WTC11 (cell line): ENCODE results near the gene RNF145. TPM values are rescaled to one million over a fixed set of nuclear protein-coding genes. Genes with fewer than 3 reads are reported as not detected.
"Not testable (repeated sequence)": the region's sequence is repeated elsewhere in the genome, so short reads cannot be mapped to it uniquely, and the experiment has no call there.

ENCODE experiments used
- ATAC-seq: fragments of 200-7000 bp; cut with Tn5 transposase; 2 replicates; pipeline ENCODE4 v1.10.0; 2021; ENCODE audit warnings: mild to moderate bottlenecking, moderate library complexity
- CTCF ChIA-PET: fragments of 300-600 bp; sonication (Branson Sonifier 250); formaldehyde crosslinking; loops from one replicate; lab custom pipeline; 2021; ENCODE audit warnings: antibody characterized with exemption; lab: Charles Lee
- POLR2A ChIA-PET: fragments of 350-600 bp; sonication (Branson Sonifier 250); formaldehyde crosslinking; loops from one replicate; lab custom pipeline; 2021; ENCODE audit warnings: antibody characterized with exemption; lab: Charles Lee
- DNase-seq: peaks from one replicate; pipeline ENCODE4 v3.0.0; 2021; ENCODE audit warnings: low spot score
- H3K27ac Mint-ChIP-seq: 2 replicates; pipeline ENCODE4 v1.8.0; 2021; ENCODE audit warnings: mixed read lengths
- H3K27me3 Mint-ChIP-seq: 2 replicates; pipeline ENCODE4 v1.8.0; 2021; ENCODE audit warnings: low read depth, mild to moderate bottlenecking, moderate library complexity, mixed read lengths
- H3K36me3 Mint-ChIP-seq: 2 replicates; pipeline ENCODE4 v1.8.0; 2021; ENCODE audit warnings: mixed read lengths
- H3K4me1 Mint-ChIP-seq: 2 replicates; pipeline ENCODE4 v1.8.0; 2022; ENCODE audit warnings: mixed read lengths
- H3K4me3 Mint-ChIP-seq: 2 replicates; pipeline ENCODE4 v1.8.0; 2021; ENCODE audit warnings: mild to moderate bottlenecking, moderate library complexity, mixed read lengths
- H3K9me3 Mint-ChIP-seq: 2 replicates; pipeline ENCODE4 v1.8.0; 2021; ENCODE audit warnings: mixed read lengths
- CDX4 ChIP-seq: fragments of 250-450 bp; sonication (Bioruptor Pico); IDR thresholded peaks from 2 replicates; pipeline ENCODE4 v1.9.0; 2021; ENCODE audit warnings: moderate library complexity, mild to moderate bottlenecking, inconsistent platforms, borderline replicate concordance
- CREB1 ChIP-seq: sonication (generic); formaldehyde crosslinking; IDR thresholded peaks from 2 replicates; pipeline ENCODE4 v1.8.0; 2023; ENCODE audit warnings: mild to moderate bottlenecking, missing genetic modification reagents
- EMX1 ChIP-seq: fragments of 250-450 bp; sonication (Bioruptor Pico); IDR thresholded peaks from 2 replicates; pipeline ENCODE4 v1.8.0; 2021; ENCODE audit warnings: mild to moderate bottlenecking
- ERG ChIP-seq: fragments of 250-450 bp; sonication (Bioruptor Pico); IDR thresholded peaks from 2 replicates; pipeline ENCODE4 v1.8.0; 2021; ENCODE audit warnings: mild to moderate bottlenecking
- ETV6 ChIP-seq: sonication (generic); formaldehyde crosslinking; IDR thresholded peaks from 2 replicates; pipeline ENCODE4 v1.8.1; 2022; ENCODE audit warnings: mild to moderate bottlenecking, missing genetic modification reagents
- FOXJ3 ChIP-seq: sonication (generic); formaldehyde crosslinking; IDR thresholded peaks from 2 replicates; pipeline ENCODE4 v1.9.0; 2021; ENCODE audit warnings: missing genetic modification reagents, mild to moderate bottlenecking, borderline replicate concordance
- FOXP1 ChIP-seq: sonication (generic); formaldehyde crosslinking; IDR thresholded peaks from 2 replicates; pipeline ENCODE4 v1.8.0; 2022; ENCODE audit warnings: missing genetic modification reagents, mild to moderate bottlenecking, moderate library complexity, borderline replicate concordance
- OVOL2 ChIP-seq: fragments of 250-450 bp; sonication (Bioruptor Pico); IDR thresholded peaks from 2 replicates; pipeline ENCODE4 v1.9.0; 2021; ENCODE audit warnings: mild to moderate bottlenecking, borderline replicate concordance
- SMAD3 ChIP-seq: sonication (generic); formaldehyde crosslinking; IDR thresholded peaks from 2 replicates; pipeline ENCODE4 v1.8.0; 2022; ENCODE audit warnings: missing genetic modification reagents, mild to moderate bottlenecking, borderline replicate concordance
- SMAD4 ChIP-seq: sonication (generic); formaldehyde crosslinking; IDR thresholded peaks from 2 replicates; pipeline ENCODE4 v1.8.0; 2022; ENCODE audit warnings: mild to moderate bottlenecking, missing genetic modification reagents
- ZNF138 ChIP-seq: sonication (generic); formaldehyde crosslinking; conservative IDR thresholded peaks from 2 replicates; pipeline ENCODE4 v1.8.1; 2022; ENCODE audit warnings: mild to moderate bottlenecking, moderate library complexity, missing genetic modification reagents
- ZNF232 ChIP-seq: sonication (generic); formaldehyde crosslinking; IDR thresholded peaks from 2 replicates; pipeline ENCODE4 v1.8.0; 2022; ENCODE audit warnings: mild to moderate bottlenecking, missing genetic modification reagents
- total RNA-seq: library from RNA; stranded (reverse); gene quantifications from 3 replicates; pipeline ENCODE4 v1.2.3, GENCODE V29; 2021
- TF ChIP-seq, protein P1 (sequence below): sonication (generic); formaldehyde crosslinking; IDR thresholded peaks from 2 replicates; pipeline ENCODE4 v1.8.0; 2023; ENCODE audit warnings: missing genetic modification reagents
- TF ChIP-seq, protein P2 (sequence below): sonication (generic); formaldehyde crosslinking; IDR thresholded peaks from 2 replicates; pipeline ENCODE4 v1.8.1; 2023; ENCODE audit warnings: mild to moderate bottlenecking, missing genetic modification reagents, moderate library complexity
- TF ChIP-seq, protein P3 (sequence below): fragments of 250-450 bp; sonication (Bioruptor Pico); conservative IDR thresholded peaks from 2 replicates; pipeline ENCODE4 v1.9.0; 2021; ENCODE audit warnings: mild to moderate bottlenecking
- TF ChIP-seq, protein P4 (sequence below): fragments of 250-450 bp; sonication (Bioruptor Pico); IDR thresholded peaks from 2 replicates; pipeline ENCODE4 v1.9.0; 2021; ENCODE audit warnings: mild to moderate bottlenecking, borderline replicate concordance

The RNF145 gene
- total RNA-seq, 1 experiment from 2014 or later, result 76.8 TPM

- H3K36me3 Mint-ChIP-seq, result peaks cover 28% of the 10 kb centered on the region
- TF ChIP-seq SMAD4 (CRISPR knock-in tag) (no peak), ERG (CRISPR knock-in tag) (no peak), OVOL2 (CRISPR knock-in tag) (no peak), ZNF138 (no peak), FOXJ3 (no peak), EMX1 (no peak), FOXP1 (no peak), ZNF232 (CRISPR knock-in tag) (no peak), CDX4 (CRISPR knock-in tag) (no peak), SMAD3 (CRISPR knock-in tag) (no peak), CREB1 (CRISPR knock-in tag) (no peak), ETV6 (CRISPR knock-in tag) (no peak)
- TF ChIP-seq, protein P1, sequence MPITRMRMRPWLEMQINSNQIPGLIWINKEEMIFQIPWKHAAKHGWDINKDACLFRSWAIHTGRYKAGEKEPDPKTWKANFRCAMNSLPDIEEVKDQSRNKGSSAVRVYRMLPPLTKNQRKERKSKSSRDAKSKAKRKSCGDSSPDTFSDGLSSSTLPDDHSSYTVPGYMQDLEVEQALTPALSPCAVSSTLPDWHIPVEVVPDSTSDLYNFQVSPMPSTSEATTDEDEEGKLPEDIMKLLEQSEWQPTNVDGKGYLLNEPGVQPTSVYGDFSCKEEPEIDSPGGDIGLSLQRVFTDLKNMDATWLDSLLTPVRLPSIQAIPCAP (CRISPR knock-in tag), result no peak
- TF ChIP-seq, protein P2, sequence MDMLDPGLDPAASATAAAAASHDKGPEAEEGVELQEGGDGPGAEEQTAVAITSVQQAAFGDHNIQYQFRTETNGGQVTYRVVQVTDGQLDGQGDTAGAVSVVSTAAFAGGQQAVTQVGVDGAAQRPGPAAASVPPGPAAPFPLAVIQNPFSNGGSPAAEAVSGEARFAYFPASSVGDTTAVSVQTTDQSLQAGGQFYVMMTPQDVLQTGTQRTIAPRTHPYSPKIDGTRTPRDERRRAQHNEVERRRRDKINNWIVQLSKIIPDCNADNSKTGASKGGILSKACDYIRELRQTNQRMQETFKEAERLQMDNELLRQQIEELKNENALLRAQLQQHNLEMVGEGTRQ, result no peak
- TF ChIP-seq, protein P3, sequence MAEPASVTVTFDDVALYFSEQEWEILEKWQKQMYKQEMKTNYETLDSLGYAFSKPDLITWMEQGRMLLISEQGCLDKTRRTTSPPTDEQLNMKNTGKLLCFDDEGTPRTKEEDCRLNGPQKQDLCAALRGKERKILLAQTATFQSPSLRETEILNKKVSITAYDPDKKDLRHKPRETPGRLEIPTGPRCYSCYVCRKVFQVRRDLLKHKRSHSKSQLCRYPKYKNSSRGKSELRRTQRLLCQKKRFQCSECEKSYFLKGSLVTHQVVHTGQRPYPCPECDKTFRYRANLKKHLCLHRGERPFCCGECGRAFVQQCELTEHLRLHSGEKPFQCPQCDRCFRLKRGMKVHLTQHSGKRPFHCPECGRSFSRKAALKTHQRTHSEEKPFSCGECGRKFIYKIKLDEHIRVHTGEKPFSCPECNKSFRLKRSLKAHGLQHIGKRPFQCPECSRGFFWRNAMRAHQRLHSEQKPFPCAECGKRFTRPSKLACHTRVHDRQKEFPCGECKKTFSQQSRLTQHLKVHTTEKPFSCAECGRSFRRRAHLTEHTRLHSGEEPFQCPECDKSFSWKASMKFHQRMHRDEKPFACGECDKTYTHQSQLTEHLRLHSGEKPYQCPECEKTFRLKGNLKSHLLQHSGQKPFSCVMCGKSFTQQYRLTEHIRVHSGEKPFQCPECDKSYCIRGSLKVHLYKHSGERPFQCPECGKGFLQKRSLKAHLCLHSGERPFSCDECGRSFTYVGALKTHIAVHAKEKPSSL (CRISPR knock-in tag), result no peak
- TF ChIP-seq, protein P4, sequence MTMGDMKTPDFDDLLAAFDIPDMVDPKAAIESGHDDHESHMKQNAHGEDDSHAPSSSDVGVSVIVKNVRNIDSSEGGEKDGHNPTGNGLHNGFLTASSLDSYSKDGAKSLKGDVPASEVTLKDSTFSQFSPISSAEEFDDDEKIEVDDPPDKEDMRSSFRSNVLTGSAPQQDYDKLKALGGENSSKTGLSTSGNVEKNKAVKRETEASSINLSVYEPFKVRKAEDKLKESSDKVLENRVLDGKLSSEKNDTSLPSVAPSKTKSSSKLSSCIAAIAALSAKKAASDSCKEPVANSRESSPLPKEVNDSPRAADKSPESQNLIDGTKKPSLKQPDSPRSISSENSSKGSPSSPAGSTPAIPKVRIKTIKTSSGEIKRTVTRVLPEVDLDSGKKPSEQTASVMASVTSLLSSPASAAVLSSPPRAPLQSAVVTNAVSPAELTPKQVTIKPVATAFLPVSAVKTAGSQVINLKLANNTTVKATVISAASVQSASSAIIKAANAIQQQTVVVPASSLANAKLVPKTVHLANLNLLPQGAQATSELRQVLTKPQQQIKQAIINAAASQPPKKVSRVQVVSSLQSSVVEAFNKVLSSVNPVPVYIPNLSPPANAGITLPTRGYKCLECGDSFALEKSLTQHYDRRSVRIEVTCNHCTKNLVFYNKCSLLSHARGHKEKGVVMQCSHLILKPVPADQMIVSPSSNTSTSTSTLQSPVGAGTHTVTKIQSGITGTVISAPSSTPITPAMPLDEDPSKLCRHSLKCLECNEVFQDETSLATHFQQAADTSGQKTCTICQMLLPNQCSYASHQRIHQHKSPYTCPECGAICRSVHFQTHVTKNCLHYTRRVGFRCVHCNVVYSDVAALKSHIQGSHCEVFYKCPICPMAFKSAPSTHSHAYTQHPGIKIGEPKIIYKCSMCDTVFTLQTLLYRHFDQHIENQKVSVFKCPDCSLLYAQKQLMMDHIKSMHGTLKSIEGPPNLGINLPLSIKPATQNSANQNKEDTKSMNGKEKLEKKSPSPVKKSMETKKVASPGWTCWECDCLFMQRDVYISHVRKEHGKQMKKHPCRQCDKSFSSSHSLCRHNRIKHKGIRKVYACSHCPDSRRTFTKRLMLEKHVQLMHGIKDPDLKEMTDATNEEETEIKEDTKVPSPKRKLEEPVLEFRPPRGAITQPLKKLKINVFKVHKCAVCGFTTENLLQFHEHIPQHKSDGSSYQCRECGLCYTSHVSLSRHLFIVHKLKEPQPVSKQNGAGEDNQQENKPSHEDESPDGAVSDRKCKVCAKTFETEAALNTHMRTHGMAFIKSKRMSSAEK (CRISPR knock-in tag), result no peak
Observed at GRCh38 chr5:159161361-159162214, 47.8 kb downstream of the RNF145 start.

GRCh38 chr5:159158553-159159091 lies 50.7 kb downstream of the RNF145 start:
- CTCF ChIA-PET, result interaction anchor here (2.2 kb wide), 1 partner anchor 160 kb away, joined by 62 read pairs; no protein-coding TSS in a partner anchor
- H3K4me3 Mint-ChIP-seq, DNase-seq, H3K9me3 Mint-ChIP-seq, H3K27ac Mint-ChIP-seq, ATAC-seq, POLR2A ChIA-PET, H3K27me3 Mint-ChIP-seq: not testable (repeated sequence)
- Mint-ChIP-seq H3K36me3 (peaks cover 28% of the 10 kb centered on the region), H3K4me1 (peaks cover 13% of the 10 kb centered on the region)

More at GRCh38 chr5:159161361-159162214, 47.8 kb downstream of the RNF145 start:
- CTCF ChIA-PET, result interaction anchor here (2.2 kb wide), 1 partner anchor 155 kb away, joined by 6 read pairs; no protein-coding TSS in a partner anchor
- ATAC-seq, result no peak
- Mint-ChIP-seq H3K27ac (no peak overlapping the region), H3K27me3 (no peaks in the 10 kb centered on the region), H3K9me3 (no peaks in the 10 kb centered on the region), H3K4me3 (no peak overlapping the region), H3K4me1 (peaks cover 13% of the 10 kb centered on the region)
- no peak for DNase-seq
- POLR2A ChIA-PET, result no interaction called here
